Skeletal muscle satellite cell (primary cell): ENCODE data around the gene UBE3B.

Experiments used
- H3K27me3 ChIP-seq: 2 replicates; pipeline ENCODE4 v1.7.0; 2013; ENCODE audit warnings: low read length; ENCODE audit not compliant: control insufficient read depth, insufficient read depth
- H3K36me3 ChIP-seq: 2 replicates; pipeline ENCODE4 v1.7.0; 2013; ENCODE audit warnings: mild to moderate bottlenecking, control low read depth, low read length; ENCODE audit not compliant: insufficient read depth
- H3K4me1 ChIP-seq: 2 replicates; pipeline ENCODE4 v1.7.0; 2013; ENCODE audit warnings: low read length; ENCODE audit not compliant: control insufficient read depth, insufficient read depth
- H3K4me2 ChIP-seq: 2 replicates; pipeline ENCODE4 v1.7.0; 2013; ENCODE audit warnings: mild to moderate bottlenecking, low read length
- H3K4me3 ChIP-seq: 2 replicates; pipeline ENCODE4 v1.7.0; 2013; ENCODE audit warnings: low read length
- H3K9ac ChIP-seq: 2 replicates; pipeline ENCODE4 v1.7.0; 2013; ENCODE audit warnings: mild to moderate bottlenecking, low read depth, low read length, moderate library complexity
- H3K9me3 ChIP-seq: replicated peaks from 2 replicates; pipeline ENCODE4 v1.7.0; 2013; ENCODE audit warnings: mild to moderate bottlenecking, control low read depth, low read length

UBE3B gene

GRCh38 chr12:109549613-109550270 is 72.3 kb downstream of the UBE3B start:
- H3K9me3 ChIP-seq = no peaks in the 10 kb centered on the region
- no peak overlapping the region for H3K9ac ChIP-seq
- no peak overlapping the region for H3K4me2 ChIP-seq
- no peak overlapping the region for H3K4me3 ChIP-seq
- H3K27me3 ChIP-seq = peaks cover 71% of the 10 kb centered on the region
- H3K4me1 ChIP-seq = peaks cover 12% of the 10 kb centered on the region
- H3K36me3 ChIP-seq = no peaks in the 10 kb centered on the region

- Histone ChIP-seq H3K4me1 (peaks cover 6% of the 10 kb centered on the region), H3K36me3 (no peaks in the 10 kb centered on the region), H3K4me2 (no peak overlapping the region), H3K9ac (no peak overlapping the region), H3K9me3 (no peaks in the 10 kb centered on the region), H3K4me3 (no peak overlapping the region), H3K27me3 (peaks cover 73% of the 10 kb centered on the region)
Observed at GRCh38 chr12:109550281-109550680, 72.8 kb downstream of the UBE3B start.

DNA sequence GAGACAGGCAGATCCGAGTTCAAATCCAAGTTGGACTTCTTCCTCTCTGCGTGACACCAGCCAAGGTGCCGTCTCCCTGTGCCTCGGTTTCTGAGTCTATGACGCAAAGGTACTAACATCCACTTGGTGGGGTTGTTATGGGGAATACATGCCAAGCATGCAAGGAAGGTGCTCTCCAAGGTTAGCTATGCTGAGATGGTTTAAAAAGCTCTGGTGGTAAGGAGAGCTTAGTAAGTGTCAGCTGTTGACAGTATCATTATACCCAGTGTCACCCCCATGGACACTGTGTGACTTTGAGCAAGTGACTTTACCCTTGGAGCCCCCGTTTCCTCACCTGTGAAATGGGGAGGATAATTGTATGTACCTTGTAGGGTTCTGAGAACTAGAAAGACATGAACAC is 73.7 kb downstream of the UBE3B start:
- H3K27me3 ChIP-seq = peaks cover 73% of the 10 kb centered on the region
- H3K9me3 ChIP-seq = no peaks in the 10 kb centered on the region

DNA sequence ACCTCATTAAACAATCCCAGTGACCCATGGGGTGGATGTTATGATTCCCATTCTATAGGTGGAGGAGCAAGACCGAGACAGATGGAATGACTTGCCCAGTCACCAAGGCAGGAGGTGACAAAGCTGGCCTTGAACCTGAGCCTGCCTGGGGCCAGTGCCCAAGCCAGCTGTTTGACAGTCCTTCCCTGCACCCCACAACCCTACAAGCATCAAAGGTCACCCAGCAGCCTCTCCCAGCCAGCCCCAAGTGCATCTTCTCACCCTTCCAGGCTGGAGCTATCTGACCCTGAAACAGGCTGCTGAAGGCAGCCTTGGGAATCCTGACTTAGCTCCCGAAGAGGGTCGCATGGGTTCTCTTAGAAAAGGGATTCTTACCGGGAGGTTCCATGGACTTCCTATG is 75.5 kb downstream of the UBE3B start:
- Histone ChIP-seq H3K4me2 (no peak overlapping the region), H3K4me3 (no peak overlapping the region), H3K4me1 (no peaks in the 10 kb centered on the region)

More for the DNA sequence above, 73.7 kb downstream of the UBE3B start:
- H3K9ac ChIP-seq = no peak overlapping the region
- no peaks in the 10 kb centered on the region for H3K4me1 ChIP-seq
- H3K4me2 ChIP-seq = no peak overlapping the region
- H3K36me3 ChIP-seq = no peaks in the 10 kb centered on the region
- no peak overlapping the region for H3K4me3 ChIP-seq

GRCh38 chr12:109553483-109553882 is 76.0 kb downstream of the UBE3B start:
- Histone ChIP-seq H3K9me3 (no peaks in the 10 kb centered on the region), H3K36me3 (no peaks in the 10 kb centered on the region), H3K4me2 (no peak overlapping the region), H3K27me3 (peaks cover 58% of the 10 kb centered on the region), H3K4me3 (no peak overlapping the region), H3K9ac (no peak overlapping the region), H3K4me1 (no peaks in the 10 kb centered on the region)

More for the DNA sequence above, 75.5 kb downstream of the UBE3B start:
- Histone ChIP-seq H3K27me3 (peaks cover 63% of the 10 kb centered on the region), H3K36me3 (no peaks in the 10 kb centered on the region), H3K9ac (no peak overlapping the region), H3K9me3 (no peaks in the 10 kb centered on the region)

DNA sequence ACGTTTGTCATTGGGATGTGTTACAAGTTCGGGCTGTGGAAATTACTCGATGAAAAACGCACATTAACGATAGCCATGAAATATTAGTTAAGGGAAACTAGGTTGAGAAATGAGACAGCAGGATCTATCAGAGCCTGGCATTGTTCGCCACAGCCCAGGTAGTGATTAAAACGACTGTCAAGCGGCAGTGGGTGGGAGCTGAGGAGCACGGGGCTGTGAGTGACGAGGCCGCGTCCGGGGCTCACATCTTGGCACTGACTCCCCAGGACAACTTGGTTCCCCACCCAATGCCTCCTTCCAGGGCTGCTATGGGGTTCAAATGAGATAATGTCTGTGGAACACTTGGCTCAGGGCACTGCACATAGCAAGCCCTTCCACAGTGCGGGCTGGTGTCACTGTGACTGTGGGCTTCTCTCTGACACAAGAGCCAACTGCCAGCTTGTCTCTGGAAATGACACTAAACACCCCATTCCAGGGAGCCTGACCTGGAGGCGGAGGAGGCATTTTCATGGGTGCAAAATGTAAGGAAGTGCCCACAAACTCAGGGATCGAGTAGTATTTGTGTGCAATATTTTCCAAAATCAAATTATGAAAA is 76.6 kb downstream of the UBE3B start:
- Histone ChIP-seq H3K4me1 (no peaks in the 10 kb centered on the region), H3K4me3 (no peak overlapping the region), H3K27me3 (peaks cover 53% of the 10 kb centered on the region), H3K9ac (no peak overlapping the region), H3K4me2 (no peak overlapping the region), H3K9me3 (no peaks in the 10 kb centered on the region), H3K36me3 (no peaks in the 10 kb centered on the region)

DNA sequence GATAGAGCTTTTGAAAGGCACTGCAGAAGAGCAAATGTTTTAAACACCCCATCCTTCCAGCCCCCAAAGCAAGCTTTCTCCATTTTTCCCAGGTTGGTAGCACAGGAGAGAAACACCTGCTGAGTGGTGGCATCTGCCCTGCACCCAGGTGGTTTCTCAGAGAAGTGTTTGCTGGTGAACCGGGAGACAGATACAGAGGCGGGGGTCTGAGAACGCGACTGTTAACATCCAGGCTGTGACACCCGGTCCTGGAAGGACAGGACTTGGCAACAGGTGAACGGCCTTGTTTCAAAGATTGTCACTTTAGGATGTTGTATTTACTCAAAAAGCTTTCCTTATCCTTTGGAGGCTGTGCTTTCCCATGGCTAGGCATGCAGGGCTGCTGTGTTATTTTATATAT is 77.3 kb downstream of the UBE3B start:
- Histone ChIP-seq H3K9ac (no peak overlapping the region), H3K27me3 (peaks cover 45% of the 10 kb centered on the region), H3K4me2 (no peak overlapping the region), H3K36me3 (no peaks in the 10 kb centered on the region), H3K4me1 (no peaks in the 10 kb centered on the region), H3K4me3 (no peak overlapping the region), H3K9me3 (no peaks in the 10 kb centered on the region)

DNA sequence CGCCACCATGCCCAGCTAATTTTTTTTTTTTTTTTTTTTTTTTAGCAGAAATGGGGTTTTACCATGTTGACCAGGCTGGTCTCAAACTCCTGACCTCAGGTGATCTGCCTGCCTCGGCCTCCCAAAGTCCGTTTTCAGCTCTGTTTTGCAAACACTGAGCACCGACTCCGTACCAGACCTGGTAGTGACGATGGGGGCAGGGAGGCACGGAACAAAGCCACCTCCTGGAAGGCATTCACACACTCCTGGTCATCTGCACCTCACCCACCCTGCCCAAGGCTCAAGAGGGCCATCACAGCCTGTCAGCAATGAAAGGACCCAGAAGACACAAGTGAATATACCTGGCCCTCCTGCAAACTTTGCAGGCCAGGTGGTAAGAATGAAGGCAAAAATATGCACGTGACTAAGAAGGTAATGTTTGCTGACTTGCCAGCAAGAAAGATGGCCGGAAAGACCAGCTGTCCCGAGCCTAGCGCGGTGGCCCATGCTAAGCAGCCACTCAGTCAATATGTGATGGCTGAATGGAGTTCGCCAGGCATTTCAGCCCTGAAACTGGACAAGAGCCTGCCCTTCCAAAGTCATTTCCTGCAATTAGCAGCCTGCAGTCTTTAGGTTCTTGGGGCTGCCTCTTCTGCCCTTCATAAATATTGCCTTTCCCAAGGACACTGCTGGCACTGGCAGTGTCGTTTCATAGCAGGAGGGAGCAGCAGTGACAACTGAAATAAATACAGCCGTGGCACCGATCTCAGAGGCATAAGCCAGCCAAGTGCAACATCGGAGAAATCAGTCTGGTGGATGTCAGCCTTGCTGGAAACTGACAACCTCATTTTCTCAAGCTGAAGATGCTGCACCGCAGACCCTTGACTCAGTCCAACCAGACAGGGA is 78.2 kb downstream of the UBE3B start:
- Histone ChIP-seq H3K4me3 (no peak overlapping the region), H3K4me1 (no peaks in the 10 kb centered on the region), H3K9ac (no peak overlapping the region), H3K36me3 (no peaks in the 10 kb centered on the region), H3K4me2 (no peak overlapping the region), H3K27me3 (peaks cover 36% of the 10 kb centered on the region), H3K9me3 (no peaks in the 10 kb centered on the region)

- no peak overlapping the region for H3K9ac ChIP-seq
- no peaks in the 10 kb centered on the region for H3K4me1 ChIP-seq
- H3K4me3 ChIP-seq = no peak overlapping the region
- no peaks in the 10 kb centered on the region for H3K36me3 ChIP-seq
- H3K4me2 ChIP-seq = no peak overlapping the region
- no peaks in the 10 kb centered on the region for H3K9me3 ChIP-seq
- H3K27me3 ChIP-seq = peaks cover 26% of the 10 kb centered on the region
Observed at GRCh38 chr12:109557200-109557599, 79.8 kb downstream of the UBE3B start.

GRCh38 chr12:109557805-109558204 is 80.4 kb downstream of the UBE3B start:
- no peak overlapping the region for H3K4me2 ChIP-seq

GRCh38 chr12:109558374-109559199 is 81.2 kb downstream of the UBE3B start:
- Histone ChIP-seq H3K4me1 (no peaks in the 10 kb centered on the region), H3K27me3 (peaks cover 13% of the 10 kb centered on the region), H3K9me3 (no peaks in the 10 kb centered on the region), H3K4me3 (no peak overlapping the region), H3K9ac (no peak overlapping the region), H3K4me2 (no peak overlapping the region), H3K36me3 (no peaks in the 10 kb centered on the region)

More at GRCh38 chr12:109557805-109558204, 80.4 kb downstream of the UBE3B start:
- Histone ChIP-seq H3K4me3 (no peak overlapping the region), H3K9ac (no peak overlapping the region), H3K36me3 (no peaks in the 10 kb centered on the region), H3K9me3 (no peaks in the 10 kb centered on the region), H3K4me1 (no peaks in the 10 kb centered on the region), H3K27me3 (peaks cover 21% of the 10 kb centered on the region)
